ENCODE data around the gene IER2.

- TF ChIP-seq TCF7L2 (IDR thresholded peaks at IDR 0.05; ENCODE audit: low read depth, low read length) = no peak
- no peak for TF ChIP-seq SIN3A (IDR thresholded peaks at IDR 0.05; ENCODE audit: borderline replicate concordance, insufficient read depth, low read depth, low read length)
Measured at GRCh38 chr19:13189600-13189999, 39.4 kb downstream of the IER2 start.
